Stimulated activated CD4-positive, alpha-beta T cell treated with anti-CD3 and anti-CD28 coated beads, Interleukin-2, amount 100 ng/mL, for 4 hours (primary cell): ENCODE results near the gene FOXJ3.

Source experiments
- DNase-seq: peaks from one replicate; pipeline ENCODE4 v3.0.0-alpha.2; 2020; ENCODE audit warnings: low read depth

The FOXJ3 gene

GRCh38 chr1:42311138-42311537 lies 23.9 kb downstream of the FOXJ3 start:
- DNase-seq, result no peak

DNA sequence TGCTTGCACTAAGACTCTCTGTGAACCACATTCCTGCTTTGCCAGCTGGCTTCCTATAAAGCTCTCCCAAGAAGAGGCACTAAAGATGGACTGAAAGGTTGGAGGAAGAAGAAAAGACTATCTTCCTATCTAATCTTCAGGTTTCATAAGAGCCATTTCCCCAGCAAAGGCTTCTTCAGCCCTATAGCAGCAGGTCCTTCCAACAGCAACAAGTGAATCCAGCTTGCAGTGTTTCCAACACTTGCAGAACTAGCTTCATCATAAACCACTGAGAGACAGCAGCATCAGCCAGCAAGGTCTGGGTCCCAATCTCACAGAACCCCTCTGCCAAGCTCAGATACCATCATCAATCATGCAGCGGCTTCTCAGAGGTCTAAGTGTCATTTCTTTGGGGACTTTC lies 28.1 kb downstream of the FOXJ3 start:
- no peak for DNase-seq

DNA sequence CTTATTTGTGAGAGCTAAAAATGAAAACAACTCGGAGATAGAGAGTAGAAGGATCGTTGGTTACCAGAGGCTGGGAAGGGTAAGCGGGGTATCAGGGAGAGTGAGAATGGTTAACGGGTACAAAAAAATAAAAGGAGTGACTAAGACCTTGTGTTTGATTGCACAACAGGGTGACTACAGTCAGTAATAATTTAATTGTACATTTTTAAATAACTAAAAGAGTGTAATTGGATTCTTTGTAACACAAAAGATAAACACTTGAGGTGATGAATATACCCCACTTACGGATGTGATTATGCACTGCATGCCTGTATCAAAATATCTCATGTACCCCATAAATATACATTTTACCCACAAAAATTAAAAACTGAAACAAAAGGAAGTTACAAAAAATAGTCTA lies 29.4 kb downstream of the FOXJ3 start:
- no peak for DNase-seq

DNA sequence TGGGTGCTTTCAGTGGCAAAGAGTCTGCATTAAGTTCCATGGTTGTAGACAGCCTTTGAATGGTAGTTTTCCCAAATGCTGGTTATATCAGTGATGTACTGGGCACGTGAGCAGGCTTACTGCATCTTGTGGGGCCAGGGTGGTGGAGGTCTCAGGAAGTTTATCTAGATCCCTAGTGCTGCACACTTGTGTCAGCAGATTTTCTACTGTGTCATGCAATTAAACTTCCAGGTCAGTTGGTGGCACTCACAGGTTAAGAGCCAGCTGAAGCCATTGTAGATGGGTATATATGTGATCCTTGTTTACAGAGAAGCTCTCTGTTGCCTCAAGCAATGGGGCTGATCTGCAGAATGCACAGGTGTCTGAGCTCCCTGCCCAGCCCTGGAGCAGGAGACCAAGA lies 33.0 kb downstream of the FOXJ3 start:
- no peak for DNase-seq

- no peak for DNase-seq
These were observed 36.5 kb downstream of the FOXJ3 start for GRCh38 chr1:42298520-42298919.

GRCh38 chr1:42295816-42296215 lies 39.2 kb downstream of the FOXJ3 start:
- DNase-seq, result no peak

GRCh38 chr1:42290130-42290529 lies 44.9 kb downstream of the FOXJ3 start:
- no peak for DNase-seq

GRCh38 chr1:42288311-42288985 lies 46.6 kb downstream of the FOXJ3 start:
- no peak for DNase-seq

GRCh38 chr1:42282867-42283583 lies 52.0 kb downstream of the FOXJ3 start:
- no peak for DNase-seq

DNA sequence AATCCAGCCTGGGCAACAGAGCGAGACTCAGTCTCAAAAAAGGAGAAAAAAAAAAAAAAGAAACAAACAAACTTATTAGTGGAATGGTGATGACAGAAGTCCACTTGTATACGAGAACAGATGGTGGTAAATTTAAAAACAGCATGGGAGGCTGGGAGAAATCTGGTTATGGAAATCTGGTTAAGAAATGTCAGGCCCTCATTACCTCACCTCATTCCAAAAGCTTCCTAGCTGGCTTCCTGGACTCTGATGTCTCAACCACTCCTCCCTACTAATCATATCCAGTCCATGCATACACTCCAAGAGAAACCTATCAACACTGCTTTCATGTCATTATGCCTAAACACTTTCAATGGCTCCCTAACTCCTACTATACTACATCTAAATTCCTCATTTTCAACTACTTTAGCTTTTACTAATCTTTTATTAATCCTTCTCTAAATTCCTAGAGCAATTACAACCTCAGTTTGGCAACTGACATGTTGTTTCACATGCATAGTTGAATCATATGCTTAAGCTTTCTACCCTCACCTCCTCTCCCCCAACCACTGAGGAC lies 52.9 kb downstream of the FOXJ3 start:
- no peak for DNase-seq

GRCh38 chr1:42280821-42281220 lies 54.2 kb downstream of the FOXJ3 start:
- no peak for DNase-seq

DNA sequence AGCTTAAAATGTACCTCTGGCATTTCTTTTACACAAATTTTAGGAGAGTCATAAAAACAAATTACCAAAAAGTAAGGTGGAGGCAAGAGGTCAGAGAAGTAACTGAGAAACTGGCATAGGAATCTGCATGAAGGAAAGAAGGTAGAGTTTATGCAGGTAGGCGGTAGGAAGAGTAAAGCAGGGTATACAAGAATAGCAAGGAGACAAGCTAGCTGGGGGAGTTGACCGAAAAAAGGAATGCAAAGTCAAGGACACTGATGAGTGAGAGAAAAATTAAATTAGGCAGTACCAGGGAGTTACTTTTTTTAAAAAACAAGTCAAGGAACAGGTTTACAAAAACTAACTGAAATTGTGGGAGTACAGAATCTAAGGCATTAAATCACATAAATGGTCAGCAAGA lies 56.0 kb downstream of the FOXJ3 start:
- no peak for DNase-seq

- DNase-seq, result no peak
These were observed 62.1 kb downstream of the FOXJ3 start for GRCh38 chr1:42272920-42273319.

GRCh38 chr1:42267904-42268303 lies 67.1 kb downstream of the FOXJ3 start:
- no peak for DNase-seq

GRCh38 chr1:42266253-42267135 lies 68.5 kb downstream of the FOXJ3 start:
- no peak for DNase-seq

DNA sequence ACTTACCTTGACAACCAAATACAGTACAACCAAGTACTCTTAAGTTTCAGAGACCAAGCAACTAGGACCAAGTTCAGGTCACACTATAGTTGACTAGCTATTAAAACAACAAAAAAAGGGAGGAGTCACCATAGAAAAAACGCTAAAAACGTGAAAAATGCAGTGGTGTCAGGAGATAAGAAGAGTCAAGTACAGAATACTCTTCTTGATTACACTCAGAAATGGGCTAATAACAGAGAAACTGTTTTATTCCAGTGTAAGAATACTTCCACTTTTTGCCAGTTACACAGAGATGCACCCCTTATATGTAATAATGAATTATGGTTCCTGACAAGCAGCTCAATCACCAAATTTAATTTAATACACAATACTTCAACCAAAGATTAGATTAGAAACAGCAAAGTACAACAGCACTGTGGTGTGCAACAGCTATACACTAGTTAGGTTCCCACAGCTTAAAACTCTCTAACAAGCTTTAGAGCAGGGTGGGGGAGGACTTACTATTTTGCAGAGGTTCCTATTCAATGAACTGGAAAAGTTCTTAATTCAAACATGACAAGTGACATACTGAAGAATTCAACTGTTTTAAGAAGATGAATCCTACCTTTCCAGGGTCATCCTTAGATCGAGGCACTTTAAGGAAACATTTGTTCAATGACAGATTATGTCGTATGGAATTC lies 70.4 kb downstream of the FOXJ3 start:
- DNase-seq, result no peak

DNA sequence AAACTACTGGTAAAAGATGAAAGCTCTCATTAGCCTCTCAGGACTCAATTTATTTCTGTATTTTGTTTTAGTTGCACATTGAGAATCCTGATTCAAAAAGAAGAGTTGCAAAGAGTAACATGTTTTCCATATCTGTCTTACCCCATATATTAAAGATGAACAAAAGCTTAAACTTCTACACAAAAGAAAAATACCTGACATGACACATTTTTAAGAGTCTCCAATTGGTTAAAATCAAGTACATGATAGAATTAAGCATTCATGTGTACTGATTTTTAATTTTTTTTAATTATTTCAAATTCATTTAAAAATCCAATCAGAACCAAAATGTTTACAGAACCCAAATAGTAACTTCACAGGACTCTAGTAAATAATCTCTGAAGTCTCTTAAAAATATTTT lies 72.0 kb downstream of the FOXJ3 start:
- no peak for DNase-seq

DNA sequence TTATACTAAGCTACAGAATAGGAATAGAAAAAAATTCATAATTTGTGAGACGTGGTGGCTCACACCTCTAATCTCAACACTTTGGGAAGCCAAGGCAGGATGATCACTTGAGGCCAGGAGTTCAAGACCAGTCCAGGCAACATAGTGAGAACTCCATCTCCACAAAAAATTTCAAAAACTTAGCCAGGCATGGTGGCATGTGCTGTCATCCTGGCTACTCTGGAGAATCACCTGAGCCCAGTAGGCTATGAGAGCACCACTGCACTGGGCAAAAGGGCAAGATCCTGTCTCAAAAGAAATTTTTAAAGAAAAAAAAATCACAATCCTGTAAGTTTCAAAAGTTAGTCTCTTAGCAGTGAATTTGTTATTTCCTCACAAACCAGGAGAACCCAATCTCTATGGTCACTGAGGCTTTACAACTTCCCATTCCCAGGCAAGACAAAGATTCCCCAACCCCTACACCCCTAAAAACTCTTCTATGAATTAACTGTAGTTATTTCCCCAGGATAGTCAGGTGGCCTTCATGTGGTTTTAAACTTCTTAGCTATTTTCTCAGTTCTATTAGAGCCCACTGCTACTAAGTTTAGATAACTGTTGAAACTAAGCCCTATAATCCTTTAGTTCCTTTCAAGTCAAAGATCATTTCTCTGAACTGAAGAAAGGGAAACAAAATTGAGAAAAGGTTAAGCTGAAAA lies 74.5 kb downstream of the FOXJ3 start:
- DNase-seq, result no peak

DNA sequence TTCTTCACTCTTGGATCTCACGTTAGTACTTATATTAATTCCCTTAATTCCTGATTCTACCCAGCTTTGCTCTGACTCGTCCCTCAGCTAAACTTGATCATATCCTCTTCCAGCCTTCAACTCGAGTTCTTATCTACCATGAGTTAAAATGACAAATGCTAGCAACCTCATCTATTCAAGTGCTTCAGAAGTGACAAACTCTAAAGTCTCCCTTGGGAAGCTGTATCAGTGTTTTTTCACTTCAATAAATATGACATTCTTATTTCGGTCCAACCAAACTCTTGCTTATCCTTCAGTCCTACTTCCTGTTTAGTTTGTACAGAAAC lies 75.3 kb downstream of the FOXJ3 start:
- no peak for DNase-seq

DNA sequence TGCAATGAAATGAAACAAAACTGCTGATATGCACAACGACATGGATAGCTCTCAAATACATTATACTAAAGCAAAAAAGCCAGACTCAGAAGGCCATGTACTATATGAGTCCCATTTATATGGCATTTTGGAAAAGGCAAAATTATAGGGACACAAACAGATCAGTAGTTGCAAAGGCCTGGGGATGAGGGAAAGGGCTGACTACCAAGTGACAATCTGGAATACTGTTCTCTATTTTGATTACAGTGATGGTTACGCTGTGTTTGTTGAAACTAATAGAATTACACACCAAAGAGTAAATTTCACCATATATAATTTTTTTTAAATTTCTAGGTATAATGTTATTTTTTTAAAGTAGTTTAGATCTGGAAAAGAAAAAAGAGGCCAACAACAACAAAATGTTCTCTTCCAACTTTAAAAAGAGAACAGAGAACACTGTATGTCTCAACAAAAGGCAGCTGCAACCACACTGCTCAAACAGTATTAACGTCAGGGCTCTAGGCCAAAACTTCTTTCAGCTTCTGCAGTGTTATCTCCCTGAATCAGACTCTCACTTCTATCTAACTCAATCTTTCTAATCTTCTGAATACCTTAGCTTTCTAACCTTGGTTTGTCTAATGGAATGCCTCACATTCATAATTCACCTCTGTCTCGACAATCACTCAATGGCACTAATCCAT lies 75.8 kb downstream of the FOXJ3 start:
- DNase-seq, result no peak

DNA sequence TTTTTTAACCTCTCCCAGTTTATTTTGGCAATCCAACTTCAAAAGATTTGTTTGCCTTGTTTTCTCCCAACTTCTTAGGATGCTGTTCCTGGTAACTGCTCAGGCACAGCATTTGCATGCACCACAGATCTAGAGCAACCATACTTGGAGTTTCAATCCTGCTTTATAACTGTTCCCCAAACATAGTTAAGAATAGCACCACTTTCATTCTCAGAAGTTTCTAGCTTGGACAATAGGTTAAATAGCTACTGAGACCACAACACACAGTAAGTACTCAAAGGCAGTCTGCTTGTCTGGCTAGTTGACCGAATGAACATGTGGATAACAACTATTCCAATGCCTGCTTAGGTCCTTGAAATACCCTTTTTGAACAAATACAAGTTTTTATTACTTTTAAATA lies 76.8 kb downstream of the FOXJ3 start:
- DNase-seq, result no peak
